ENCODE measurements around the gene GINS1. TPM values are rescaled to one million over a fixed set of nuclear protein-coding genes. Genes with fewer than 3 reads are reported as not detected.

The GINS1 gene
- polyA plus RNA-seq, 1 of the 3 experiments (the other 2 are of a cell fraction): 5.1 TPM

GRCh38 chr20:25480797-25481196 is 73.3 kb downstream of the GINS1 start:
- Histone ChIP-seq H4K20me1 (ENCODE audit: insufficient read depth) (no peaks in the 10 kb centered on the region), H3F3A (replicated peaks; ENCODE audit: insufficient read depth) (no peaks in the 10 kb centered on the region), H3K9me2 (no peaks in the 10 kb centered on the region), H3K9ac (no peak overlapping the region), H3K27me3 (ENCODE audit: insufficient read depth) (no peaks in the 10 kb centered on the region), H3K27ac (ENCODE audit: low read depth in 2 of 2, low read length in 1 of 2) (no peak overlapping the region), H3K9me3 (no peaks in the 10 kb centered on the region), H3K36me3 (replicated peaks in 1 of 2; ENCODE audit: control insufficient read depth in 1 of 2, insufficient read depth in 2 of 2, low read length in 1 of 2) (peaks cover 4 to 64% of the 10 kb centered on the region in 2 experiments), H2AFZ (ENCODE audit: low read depth) (no peak overlapping the region), H3K79me2 (ENCODE audit: insufficient read depth) (no peaks in the 10 kb centered on the region), H3K4me2 (no peak overlapping the region), H3K4me3 (ENCODE audit: low read depth in 2 of 2, low read length in 1 of 2) (no peak overlapping the region), H3K4me1 (ENCODE audit: control insufficient read depth in 1 of 2, insufficient read depth in 2 of 2, low read depth in 1 of 2, low read length in 1 of 2) (peaks cover 0 to 4% of the 10 kb centered on the region in 2 experiments; a peak in 1 of 4 replicates)
- ChIA-PET CTCF (interaction anchor here (1.1 to 1.4 kb wide), 2 partner anchors 10 to 60 kb away, joined by 3 to 5 read pairs; no protein-coding TSS in a partner anchor), POLR2A (no interaction called here)
- 97% methylated on average over 7 of the region's 9 CpGs for WGBS (ENCODE audit: low lambda C conversion rate)
- TF ChIP-seq NRF1 (IDR thresholded peaks at IDR 0.05; ENCODE audit: low read depth, low read length): no peak
- TF ChIP-seq, protein P1, sequence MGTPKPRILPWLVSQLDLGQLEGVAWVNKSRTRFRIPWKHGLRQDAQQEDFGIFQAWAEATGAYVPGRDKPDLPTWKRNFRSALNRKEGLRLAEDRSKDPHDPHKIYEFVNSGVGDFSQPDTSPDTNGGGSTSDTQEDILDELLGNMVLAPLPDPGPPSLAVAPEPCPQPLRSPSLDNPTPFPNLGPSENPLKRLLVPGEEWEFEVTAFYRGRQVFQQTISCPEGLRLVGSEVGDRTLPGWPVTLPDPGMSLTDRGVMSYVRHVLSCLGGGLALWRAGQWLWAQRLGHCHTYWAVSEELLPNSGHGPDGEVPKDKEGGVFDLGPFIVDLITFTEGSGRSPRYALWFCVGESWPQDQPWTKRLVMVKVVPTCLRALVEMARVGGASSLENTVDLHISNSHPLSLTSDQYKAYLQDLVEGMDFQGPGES (IDR thresholded peaks at IDR 0.05; ENCODE audit: low read depth, low read length): no peak
- no peak for TF ChIP-seq REST (IDR thresholded peaks at IDR 0.05; ENCODE audit: low read depth, low read length)
- no peak for TF ChIP-seq GABPA (IDR thresholded peaks at IDR 0.05; ENCODE audit: low read depth)
- no peak for TF ChIP-seq FOXM1 (IDR thresholded peaks at IDR 0.05; ENCODE audit: low read depth)
- TF ChIP-seq RAD21 (IDR thresholded peaks at IDR 0.05; ENCODE audit: low read length): no peak
- no peak for TF ChIP-seq RXRA (IDR thresholded peaks at IDR 0.05; ENCODE audit: borderline replicate concordance, low read depth)
- no peak for DNase-seq

GRCh38 chr20:25481235-25481917 is 73.9 kb downstream of the GINS1 start:
- H2AFZ ChIP-seq (ENCODE audit: low read depth): no peak overlapping the region
- no peak overlapping the region for H3K4me2 ChIP-seq
- H4K20me1 ChIP-seq (ENCODE audit: insufficient read depth): no peaks in the 10 kb centered on the region
- POLR2A ChIA-PET: no interaction called here
- WGBS (ENCODE audit: low lambda C conversion rate): 94% methylated on average over 9 of the region's 11 CpGs
- H3K9ac ChIP-seq: no peak overlapping the region
- CTCF ChIA-PET: interaction anchor here (1.4 kb wide), 1 partner anchor 11 kb away, joined by 5 read pairs; no protein-coding TSS in a partner anchor
- H3K79me2 ChIP-seq (ENCODE audit: insufficient read depth): no peaks in the 10 kb centered on the region
- H3K36me3 ChIP-seq (replicated peaks in 1 of 2; ENCODE audit: control insufficient read depth in 1 of 2, insufficient read depth in 2 of 2, low read length in 1 of 2): peaks cover 4 to 63% of the 10 kb centered on the region in 2 experiments
- no peaks in the 10 kb centered on the region for H3F3A ChIP-seq (replicated peaks; ENCODE audit: insufficient read depth)
- no peaks in the 10 kb centered on the region for H3K27me3 ChIP-seq (ENCODE audit: insufficient read depth)
- peaks cover 1 to 4% of the 10 kb centered on the region in 2 experiments; a peak in 2 of 4 replicates for H3K4me1 ChIP-seq (ENCODE audit: control insufficient read depth in 1 of 2, insufficient read depth in 2 of 2, low read depth in 1 of 2, low read length in 1 of 2)
- no peak overlapping the region for H3K27ac ChIP-seq (ENCODE audit: low read depth in 2 of 2, low read length in 1 of 2)
- no peak overlapping the region for H3K4me3 ChIP-seq (ENCODE audit: low read depth in 2 of 2, low read length in 1 of 2)
- H3K9me3 ChIP-seq: no peaks in the 10 kb centered on the region
- DNase-seq: no peak
- TF ChIP-seq FOXM1 (IDR thresholded peaks at IDR 0.05; ENCODE audit: low read depth) (no peak), MAX (IDR thresholded peaks at IDR 0.05; ENCODE audit: low read depth) (no peak), USF2 (IDR thresholded peaks at IDR 0.05; ENCODE audit: borderline replicate concordance, low read depth, low read length) (no peak), YY1 (IDR thresholded peaks at IDR 0.05; ENCODE audit: low read depth) (no peak), FOXJ3 (CRISPR knock-in tag; IDR thresholded peaks at IDR 0.05) (no peak), CHD2 (IDR thresholded peaks at IDR 0.05; ENCODE audit: low read length, partially characterized antibody) (no peak), RAD21 (IDR thresholded peaks at IDR 0.05; ENCODE audit: low read length) (no peak)
- no peaks in the 10 kb centered on the region for H3K9me2 ChIP-seq
